MM.1S (cell line): Measurements from ENCODE around the gene MATN1.

ENCODE experiments used
- DNase-seq: peaks from one replicate; pipeline ENCODE4 v3.0.0-alpha.2; 2015
- H2AFZ ChIP-seq: fragments of 300-600 bp; sonication (generic); 2 replicates; pipeline ENCODE4 v1.6.0; 2016; ENCODE audit warnings: antibody characterized with exemption, low read length
- H3F3A ChIP-seq: fragments of 300-600 bp; sonication (generic); 2 replicates; pipeline ENCODE4 v1.6.1; 2016; ENCODE audit warnings: mild to moderate bottlenecking, antibody characterized with exemption, low read length, moderate library complexity, mixed read lengths; ENCODE audit not compliant: insufficient read depth
- H3K27ac ChIP-seq: fragments of 300-600 bp; sonication (generic); 2 replicates; pipeline ENCODE4 v1.5.1; 2016; ENCODE audit warnings: mild to moderate bottlenecking, low read length
- H3K27me3 ChIP-seq: fragments of 300-600 bp; sonication (generic); replicated peaks from 2 replicates; pipeline ENCODE4 v1.6.0; 2016; ENCODE audit warnings: low read length; ENCODE audit not compliant: insufficient read depth
- H3K36me3 ChIP-seq: fragments of 300-600 bp; sonication (generic); replicated peaks from 2 replicates; pipeline ENCODE4 v1.6.1; 2016; ENCODE audit warnings: mild to moderate bottlenecking, low read length, mixed read lengths; ENCODE audit not compliant: insufficient read depth
- H3K4me1 ChIP-seq: fragments of 300-600 bp; sonication (generic); 2 replicates; pipeline ENCODE4 v1.6.1; 2016; ENCODE audit warnings: low read length, mixed read lengths
- H3K4me2 ChIP-seq: fragments of 300-600 bp; sonication (generic); 2 replicates; pipeline ENCODE4 v1.6.0; 2016; ENCODE audit warnings: low read depth, low read length
- H3K4me3 ChIP-seq: fragments of 300-600 bp; sonication (generic); 2 replicates; pipeline ENCODE4 v1.5.1; 2016; ENCODE audit warnings: low read length, mixed read lengths
- H3K79me2 ChIP-seq: fragments of 300-600 bp; sonication (generic); 2 replicates; pipeline ENCODE4 v1.6.1; 2016; ENCODE audit warnings: mixed run types, low read length, mixed read lengths
- H3K9ac ChIP-seq: fragments of 300-600 bp; sonication (generic); 2 replicates; pipeline ENCODE4 v1.6.1; 2016; ENCODE audit warnings: low read length, mixed read lengths
- H3K9me2 ChIP-seq: fragments of 300-600 bp; sonication (generic); replicated peaks from 2 replicates; pipeline ENCODE4 v1.6.1; 2016; ENCODE audit warnings: mild to moderate bottlenecking, low read length, mixed read lengths; ENCODE audit not compliant: insufficient read depth
- H3K9me3 ChIP-seq: fragments of 300-600 bp; sonication (generic); replicated peaks from 2 replicates; pipeline ENCODE4 v1.6.1; 2016; ENCODE audit warnings: mild to moderate bottlenecking, low read length, mixed read lengths; ENCODE audit not compliant: insufficient read depth
- H4K20me1 ChIP-seq: fragments of 300-600 bp; sonication (generic); 2 replicates; pipeline ENCODE4 v1.6.1; 2016; ENCODE audit warnings: mild to moderate bottlenecking, low read length, moderate library complexity, mixed read lengths; ENCODE audit not compliant: insufficient read depth
- CTCF ChIP-seq: fragments of 300-600 bp; sonication (generic); IDR thresholded peaks from 2 replicates; pipeline ENCODE4 v1.5.1; 2016; ENCODE audit warnings: antibody characterized with exemption, low read length, mixed read lengths
- EZH2 ChIP-seq: fragments of 300-600 bp; sonication (generic); optimal IDR thresholded peaks from 2 replicates; pipeline ENCODE3; 2017; ENCODE audit warnings: low read depth, mild to moderate bottlenecking, antibody characterized with exemption, low read length, mixed read lengths
- EZH2phosphoT487 ChIP-seq: fragments of 300-600 bp; sonication (generic); IDR thresholded peaks from 2 replicates; pipeline ENCODE4 v1.6.1; 2018; ENCODE audit warnings: antibody characterized with exemption, low read length

MATN1 gene

GRCh38 chr1:30692201-30692947, 31.0 kb downstream of the MATN1 start:
- TF ChIP-seq EZH2 (no peak), EZH2phosphoT487 (no peak), CTCF (no peak)
- Histone ChIP-seq H3K4me2 (no peak overlapping the region), H3K4me3 (no peak overlapping the region)

GRCh38 chr1:30691480-30691879, 31.9 kb downstream of the MATN1 start:
- H2AFZ ChIP-seq = no peak overlapping the region

More at GRCh38 chr1:30692201-30692947, 31.0 kb downstream of the MATN1 start:
- Histone ChIP-seq H3K27me3 (peaks cover 98% of the 10 kb centered on the region), H3K9ac (no peak overlapping the region), H3K4me1 (no peaks in the 10 kb centered on the region), H2AFZ (no peak overlapping the region), H3K79me2 (no peaks in the 10 kb centered on the region), H3K9me3 (no peaks in the 10 kb centered on the region), H3K27ac (no peak overlapping the region), H3K36me3 (no peaks in the 10 kb centered on the region), H3F3A (no peaks in the 10 kb centered on the region), H3K9me2 (no peaks in the 10 kb centered on the region), H4K20me1 (no peaks in the 10 kb centered on the region)
- no peak for DNase-seq

GRCh38 chr1:30689901-30690645, 33.3 kb downstream of the MATN1 start:
- Histone ChIP-seq H4K20me1 (no peaks in the 10 kb centered on the region), H3K27me3 (peaks cover 100% of the 10 kb centered on the region), H3K9me2 (no peaks in the 10 kb centered on the region), H3K9ac (no peak overlapping the region), H3K36me3 (no peaks in the 10 kb centered on the region), H3K27ac (no peak overlapping the region), H3K79me2 (no peaks in the 10 kb centered on the region), H3K4me2 (no peak overlapping the region), H3F3A (no peaks in the 10 kb centered on the region), H3K4me3 (no peak overlapping the region), H3K9me3 (no peaks in the 10 kb centered on the region), H2AFZ (no peak overlapping the region), H3K4me1 (no peaks in the 10 kb centered on the region)
- no peak for DNase-seq
- no peak for TF ChIP-seq EZH2phosphoT487
- no peak for TF ChIP-seq CTCF
- TF ChIP-seq EZH2 = no peak

More at GRCh38 chr1:30691480-30691879, 31.9 kb downstream of the MATN1 start:
- no peak overlapping the region for H3K27ac ChIP-seq
- H3K4me1 ChIP-seq = no peaks in the 10 kb centered on the region
- H3K27me3 ChIP-seq = peaks cover 98% of the 10 kb centered on the region
- H3K4me3 ChIP-seq = no peak overlapping the region
- no peaks in the 10 kb centered on the region for H3K9me3 ChIP-seq
- H3K36me3 ChIP-seq = no peaks in the 10 kb centered on the region
- no peak for DNase-seq
- H3K9ac ChIP-seq = no peak overlapping the region
- H3K9me2 ChIP-seq = no peaks in the 10 kb centered on the region
- H3K4me2 ChIP-seq = no peak overlapping the region
- no peaks in the 10 kb centered on the region for H3F3A ChIP-seq
- TF ChIP-seq EZH2phosphoT487 (no peak), CTCF (no peak), EZH2 (no peak)
- H3K79me2 ChIP-seq = no peaks in the 10 kb centered on the region
- no peaks in the 10 kb centered on the region for H4K20me1 ChIP-seq
